Measurements from ENCODE around the gene BBS10. TPM values are rescaled to one million over a fixed set of nuclear protein-coding genes. Genes with fewer than 3 reads are reported as not detected.

BBS10 gene
- total and polyA plus RNA-seq, 2 of the 4 experiments (the other 2 are of a cell fraction) = 4.9 to 10.0 TPM

GRCh38 chr12:76332606-76333005 is 15.6 kb downstream of the BBS10 start:
- H3K56ac ChIP-seq (ENCODE audit: extremely low read depth, insufficient read depth, low read length) = no peak overlapping the region
- no peak overlapping the region for H2BK5ac ChIP-seq (ENCODE audit: low read depth, low read length, poor library complexity, severe bottlenecking)
- H3K36me3 ChIP-seq (ENCODE audit: control insufficient read depth, insufficient read depth, low read length) = no peaks in the 10 kb centered on the region
- no peaks in the 10 kb centered on the region for H3K79me1 ChIP-seq (ENCODE audit: low read depth in 1 of 2, low read length in 2 of 2)
- H2AFZ ChIP-seq (replicated peaks; ENCODE audit: low read length, poor library complexity) = no peak overlapping the region
- H3K4me3 ChIP-seq (ENCODE audit: insufficient read depth, low read depth, low read length) = no peak overlapping the region
- no peak overlapping the region for H4K5ac ChIP-seq (ENCODE audit: low read depth, low read length)
- H3K18ac ChIP-seq (ENCODE audit: low read depth, low read length) = no peak overlapping the region
- ATAC-seq (ENCODE audit: low read depth) (no peak), DNase-seq (no peak)
- peaks cover 8% of the 10 kb centered on the region; the same call in 1 of the 2 replicates for H3K9me1 ChIP-seq (ENCODE audit: insufficient read depth, low read length)
- H2AK5ac ChIP-seq (ENCODE audit: low read depth, low read length) = no peak overlapping the region
- no peaks in the 10 kb centered on the region for H3K27me3 ChIP-seq (ENCODE audit: control insufficient read depth, insufficient read depth, low read length)
- BruUV-seq (replicated peaks) = no TSS peak
- POLR2A ChIA-PET (ENCODE audit: unreplicated experiment) = no interaction called here
- peaks cover 4% of the 10 kb centered on the region for H3K4me1 ChIP-seq (ENCODE audit: control insufficient read depth, insufficient read depth, low read length)
- H3K4ac ChIP-seq (ENCODE audit: low read depth, low read length) = no peak overlapping the region
- no peak overlapping the region for H2BK15ac ChIP-seq (ENCODE audit: low read depth, low read length)
- H4K20me1 ChIP-seq (ENCODE audit: insufficient read depth, low read length) = no peaks in the 10 kb centered on the region
- H3K14ac ChIP-seq (replicated peaks; ENCODE audit: low read depth, low read length) = no peak overlapping the region
- no CpG with 5 or more reads among the region's 1 CpG for WGBS, 2 experiments (ENCODE audit: extremely low coverage in 2 of 2, insufficient read length in 1 of 2)
- H3K4me2 ChIP-seq (ENCODE audit: low read depth, low read length) = no peak overlapping the region
- TF ChIP-seq RCOR1 (IDR thresholded peaks at IDR 0.05; ENCODE audit: insufficient replicate concordance, low read length) (no peak), MAZ (IDR thresholded peaks at IDR 0.05; ENCODE audit: borderline replicate concordance, low read depth, low read length) (no peak), USF2 (IDR thresholded peaks at IDR 0.05; ENCODE audit: low read depth, low read length) (no peak), BHLHE40 (IDR thresholded peaks at IDR 0.05; ENCODE audit: low read depth, low read length) (no peak), POLR2A (IDR thresholded peaks at IDR 0.05; ENCODE audit: low read depth, low read length) (no peak)
- TF ChIP-seq, protein P1, sequence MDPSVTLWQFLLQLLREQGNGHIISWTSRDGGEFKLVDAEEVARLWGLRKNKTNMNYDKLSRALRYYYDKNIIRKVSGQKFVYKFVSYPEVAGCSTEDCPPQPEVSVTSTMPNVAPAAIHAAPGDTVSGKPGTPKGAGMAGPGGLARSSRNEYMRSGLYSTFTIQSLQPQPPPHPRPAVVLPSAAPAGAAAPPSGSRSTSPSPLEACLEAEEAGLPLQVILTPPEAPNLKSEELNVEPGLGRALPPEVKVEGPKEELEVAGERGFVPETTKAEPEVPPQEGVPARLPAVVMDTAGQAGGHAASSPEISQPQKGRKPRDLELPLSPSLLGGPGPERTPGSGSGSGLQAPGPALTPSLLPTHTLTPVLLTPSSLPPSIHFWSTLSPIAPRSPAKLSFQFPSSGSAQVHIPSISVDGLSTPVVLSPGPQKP (IDR thresholded peaks at IDR 0.05; ENCODE audit: borderline replicate concordance, low read depth, low read length) = no peak
- H3K9me3 ChIP-seq (ENCODE audit: control insufficient read depth, insufficient read depth, low read length) = peaks cover 2% of the 10 kb centered on the region; the same call in 1 of the 2 replicates
- no peak overlapping the region for H3K23ac ChIP-seq (ENCODE audit: low read depth, low read length)
- intact Hi-C loops (cut with micrococcal nuclease) (no loop called here), in situ Hi-C loops (cut with MboI; ENCODE audit: low sequenced_read_pairs) (no loop called here), dilution Hi-C loops (cut with HindIII; ENCODE audit: low sequenced_read_pairs, unreplicated experiment) (no loop called here)
- no peak overlapping the region for H3K9ac ChIP-seq (ENCODE audit: low read depth, low read length)
- H4K8ac ChIP-seq (ENCODE audit: low read depth in 2 of 2, low read length in 2 of 2) = no peak overlapping the region
- no peak overlapping the region for H4K91ac ChIP-seq (ENCODE audit: insufficient read depth, low read depth, low read length)
- H2AK9ac ChIP-seq (replicated peaks; ENCODE audit: low read depth, low read length, poor library complexity) = no peak overlapping the region
- CTCF ChIA-PET = no interaction called here
- no peak overlapping the region for H3K27ac ChIP-seq (ENCODE audit: insufficient read depth, low read length)
- no peak overlapping the region for H2BK20ac ChIP-seq (ENCODE audit: low read depth, low read length)
- no peak overlapping the region for H2BK120ac ChIP-seq (ENCODE audit: low read depth, low read length)
